NCI-H2107 (cell line): Measurements from ENCODE around the gene MTMR6.

ENCODE experiments used
- DNase-seq: peaks from one replicate; lab custom pipeline; 2025; lab: John Stamatoyannopoulos, UW

MTMR6 gene

GRCh38 chr13:25217023-25217885 is 70.0 kb downstream of the MTMR6 start:
- DNase-seq, result no peak

GRCh38 chr13:25215253-25215575 is 72.1 kb downstream of the MTMR6 start:
- DNase-seq, result no peak

- DNase-seq, result no peak
Measured at GRCh38 chr13:25214491-25215252, 72.6 kb downstream of the MTMR6 start.

DNA sequence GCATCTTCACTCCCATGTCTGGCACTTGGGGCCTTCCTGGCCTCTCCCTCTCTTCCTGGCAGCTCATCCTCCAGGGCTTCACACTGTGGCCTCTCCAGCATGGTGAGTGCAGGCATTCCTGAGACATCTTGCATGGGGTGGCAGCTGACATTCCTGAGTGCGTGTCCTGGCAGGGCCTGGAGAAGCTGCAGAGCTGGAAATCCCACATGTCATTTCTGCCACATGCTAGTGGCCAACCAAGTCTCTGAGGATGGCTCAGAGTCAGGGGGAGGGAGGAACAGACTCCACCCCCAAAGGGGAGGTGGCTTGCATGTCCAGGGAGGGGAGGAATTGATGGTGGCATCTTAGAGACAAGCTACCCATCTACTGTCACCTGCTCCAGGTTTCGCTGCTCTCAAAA is 73.6 kb downstream of the MTMR6 start:
- no peak for DNase-seq

DNA sequence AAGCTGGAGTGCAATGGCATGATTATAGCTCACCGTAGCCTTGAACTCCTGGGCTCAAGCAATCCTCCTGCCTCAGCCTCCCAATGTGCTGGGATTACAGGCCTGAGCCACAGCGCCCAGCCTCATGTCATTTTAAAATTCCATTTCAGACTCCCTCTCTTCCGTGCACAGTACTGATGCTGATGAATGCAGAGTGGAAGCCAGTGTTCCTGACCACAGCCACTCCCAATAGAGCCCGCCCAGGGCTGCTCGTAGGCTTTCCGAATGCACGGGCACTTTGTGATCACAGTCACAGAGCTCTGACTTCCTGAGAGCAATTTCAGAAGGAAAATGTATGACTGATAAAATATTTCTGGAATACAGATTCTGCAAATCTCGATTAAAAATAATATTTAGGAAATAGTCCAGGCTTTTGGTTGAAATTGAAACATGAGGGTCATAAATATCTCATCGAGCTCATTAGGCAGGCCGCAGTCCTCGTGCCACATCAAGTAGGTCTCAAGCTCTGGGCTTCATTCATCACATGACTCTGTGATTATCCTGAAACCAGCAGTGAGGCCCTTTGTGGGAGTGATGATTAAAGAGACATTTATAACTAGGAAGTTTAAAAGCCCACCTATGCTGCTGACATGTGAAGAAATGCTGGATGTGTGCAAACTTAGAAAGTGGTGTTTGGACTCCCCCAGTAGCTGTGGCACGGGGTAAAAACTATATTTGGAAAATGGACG is 76.3 kb downstream of the MTMR6 start:
- DNase-seq, result no peak

DNA sequence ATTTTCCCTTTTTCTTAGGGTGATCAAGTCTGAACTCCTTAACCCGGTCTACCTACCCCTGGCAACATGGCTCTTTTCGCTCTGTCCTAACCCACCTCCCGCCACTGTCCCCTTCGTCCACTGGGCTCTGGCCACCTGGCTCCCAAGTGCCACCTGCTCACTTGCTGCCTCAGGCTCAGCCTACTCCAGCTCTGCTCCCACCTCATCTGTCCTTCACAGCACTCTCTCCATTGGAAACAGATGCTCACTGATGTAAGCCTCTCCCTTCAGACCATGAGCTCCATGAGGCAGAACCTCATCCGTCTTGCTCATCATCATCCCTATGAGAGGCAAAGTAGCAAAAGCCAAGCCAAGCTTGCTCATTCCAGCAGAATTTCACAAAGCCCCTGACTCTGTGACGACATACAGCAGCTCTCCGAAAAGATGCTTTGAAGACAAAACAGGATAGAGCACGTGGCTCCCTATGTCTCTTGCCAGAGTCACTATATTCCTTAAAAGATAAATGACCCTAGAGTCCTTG is 79.9 kb downstream of the MTMR6 start:
- no peak for DNase-seq

DNA sequence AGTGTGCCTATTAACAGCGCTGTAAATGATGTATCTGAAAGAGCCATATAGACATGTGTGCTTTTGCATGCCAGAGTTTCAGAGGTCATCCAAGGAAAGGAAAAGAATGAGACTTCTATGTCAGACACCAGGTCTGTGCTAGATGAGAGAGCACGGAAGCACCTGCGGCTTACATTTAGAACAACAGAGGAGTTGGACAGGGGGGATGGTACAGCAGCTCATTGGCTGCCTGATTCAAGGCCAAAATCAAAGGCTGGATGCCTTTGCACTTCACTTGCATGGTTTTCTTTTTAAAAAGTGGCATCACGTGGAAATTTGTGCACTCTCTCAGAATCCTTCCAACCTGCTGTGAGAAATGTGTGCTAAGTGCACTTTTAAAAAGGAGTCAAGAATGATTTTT is 82.4 kb downstream of the MTMR6 start:
- DNase-seq, result no peak

DNA sequence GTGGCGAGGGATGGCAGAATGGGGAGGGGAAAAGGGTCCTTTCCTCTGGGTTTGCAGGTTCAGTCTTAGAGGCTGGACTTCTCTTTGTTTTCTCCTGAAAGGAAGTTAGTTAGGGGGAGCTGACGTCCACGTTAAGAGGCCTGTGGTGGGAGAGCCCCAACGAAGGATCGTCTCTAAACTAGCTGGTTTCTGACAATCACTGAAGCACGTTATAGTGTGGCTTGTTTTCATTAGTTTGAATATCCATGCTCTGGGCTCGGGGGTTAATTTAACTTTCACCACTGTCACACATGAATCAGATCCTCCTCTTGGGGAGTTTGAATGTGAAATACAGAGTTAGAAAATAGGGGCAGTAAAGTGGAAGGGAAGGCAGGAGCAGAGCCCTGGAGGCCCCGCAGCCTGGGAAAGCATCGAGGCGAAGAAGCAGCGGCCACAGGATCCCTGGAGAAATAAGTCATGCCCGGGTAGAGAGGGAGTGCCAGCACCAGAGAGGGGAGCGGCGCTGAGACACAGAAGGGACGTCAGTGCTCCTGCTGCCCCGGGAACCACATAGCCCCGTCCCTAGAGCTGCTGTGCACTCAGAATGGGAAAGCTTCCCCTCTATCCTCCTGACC is 84.1 kb downstream of the MTMR6 start:
- no peak for DNase-seq

DNA sequence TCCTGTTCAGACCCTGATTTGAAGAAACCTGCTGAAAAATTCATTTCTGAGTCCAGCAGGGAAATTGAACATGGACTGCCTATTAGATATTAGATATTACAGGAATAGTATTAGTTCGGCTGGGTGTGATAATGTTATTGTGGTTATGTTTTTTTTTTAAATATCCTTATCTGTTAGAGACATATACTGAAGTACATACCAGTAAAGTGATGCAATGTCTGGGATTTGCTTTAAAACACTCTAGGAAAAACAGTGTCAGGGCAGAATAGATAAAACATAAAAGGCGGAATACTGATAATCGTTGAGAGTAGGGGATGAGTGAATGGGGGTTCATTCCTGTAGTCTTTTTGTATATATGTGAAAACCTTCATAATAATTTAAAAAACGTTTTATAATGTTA is 86.5 kb downstream of the MTMR6 start:
- DNase-seq, result no peak

DNA sequence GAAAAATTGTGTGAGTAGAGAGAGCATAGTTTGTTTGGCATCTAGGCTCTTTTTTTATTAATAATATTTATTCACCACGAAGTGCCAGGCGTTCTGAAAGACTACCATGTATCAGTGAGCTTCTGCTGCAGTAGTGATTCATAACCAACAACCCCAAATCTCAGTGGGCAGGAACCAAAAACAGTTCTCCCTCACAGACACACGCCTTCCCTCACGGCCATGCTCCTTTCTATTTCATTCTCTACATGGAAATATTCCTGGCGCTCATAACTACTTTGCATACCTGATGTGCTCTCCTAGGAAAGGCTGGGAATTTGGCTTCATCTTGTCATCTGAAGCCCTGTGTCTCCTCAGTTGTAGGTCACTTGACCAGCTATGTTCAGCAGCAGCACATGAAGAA is 88.6 kb downstream of the MTMR6 start:
- no peak for DNase-seq

DNA sequence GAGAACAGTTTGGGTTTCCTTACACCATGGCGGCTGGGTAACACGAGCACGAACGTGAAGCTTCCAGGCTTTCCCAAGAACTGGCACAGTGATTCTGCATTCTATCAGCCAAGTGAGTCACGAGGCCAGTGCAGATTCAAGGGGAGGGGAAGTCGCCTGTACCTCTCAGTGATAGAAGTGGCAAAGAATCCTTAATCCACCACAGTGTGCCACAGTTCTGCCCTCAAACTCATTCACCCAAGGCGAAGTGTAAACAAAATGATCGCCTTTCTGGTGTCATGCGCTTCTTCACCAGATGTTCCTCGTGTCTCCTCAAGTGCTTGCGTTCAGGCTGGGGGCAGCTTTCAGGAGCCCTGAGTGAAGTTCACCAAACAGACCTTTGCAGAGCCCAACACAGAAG is 90.3 kb downstream of the MTMR6 start:
- DNase-seq, result no peak
